HS-27A (cell line): ENCODE results near the gene STRAP.
"Not testable (repeated sequence)": the region's sequence is repeated elsewhere in the genome, so short reads cannot be mapped to it uniquely, and the experiment has no call there.

Experiments used
- DNase-seq: peaks from one replicate; pipeline ENCODE4 v3.0.0-alpha.2; 2012; ENCODE audit warnings: low read depth, missing footprints

STRAP gene

DNA sequence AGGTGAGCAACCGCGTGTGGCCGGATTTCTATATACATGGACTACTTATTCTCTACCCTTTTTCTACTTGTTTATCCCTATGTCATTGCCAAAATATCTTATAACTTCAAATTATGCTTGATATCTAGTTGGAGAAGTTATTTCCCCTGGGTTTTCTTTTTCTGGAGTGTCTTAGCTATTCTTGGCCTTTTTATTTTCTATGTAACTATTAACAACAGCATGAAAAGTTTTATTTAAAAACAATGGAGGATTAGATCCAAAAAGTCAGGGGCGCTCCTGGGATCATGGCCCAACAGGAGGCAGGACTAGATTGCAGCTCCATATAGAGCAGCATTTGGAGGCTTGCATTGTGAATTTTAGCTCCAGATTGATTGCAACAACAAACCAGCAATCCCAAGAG lies 8.6 kb upstream of the STRAP start:
- DNase-seq, result no peak

DNA sequence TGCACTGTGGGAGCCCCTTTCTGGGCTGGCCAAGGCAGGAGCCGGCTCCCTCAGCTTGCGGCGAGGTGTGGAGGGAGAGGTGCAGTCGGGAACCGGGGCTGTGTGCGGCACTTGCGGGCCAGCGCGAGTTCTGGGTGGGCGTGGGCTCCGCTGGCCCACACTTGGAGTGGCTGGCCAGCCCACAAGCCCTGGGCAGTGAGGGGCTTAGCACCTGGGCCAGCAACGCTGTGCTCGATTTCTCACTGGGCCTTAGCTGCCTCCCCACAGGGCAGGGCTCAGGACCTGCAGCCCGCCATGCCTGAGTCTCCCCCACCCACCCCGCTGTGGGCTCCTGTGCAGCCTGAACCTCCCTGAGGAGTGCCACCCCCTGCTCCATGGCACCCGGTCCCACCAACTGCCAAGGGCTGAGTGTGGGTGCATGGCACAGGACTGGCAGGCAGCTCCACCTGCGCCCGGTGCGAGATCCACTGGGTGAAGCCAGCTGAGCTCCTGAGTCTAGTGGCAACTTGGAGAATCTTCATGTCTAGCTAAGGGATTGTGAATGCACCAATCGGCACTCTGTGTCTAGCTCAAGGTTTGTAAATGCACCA lies 7.5 kb upstream of the STRAP start:
- not testable (repeated sequence) for DNase-seq

DNA sequence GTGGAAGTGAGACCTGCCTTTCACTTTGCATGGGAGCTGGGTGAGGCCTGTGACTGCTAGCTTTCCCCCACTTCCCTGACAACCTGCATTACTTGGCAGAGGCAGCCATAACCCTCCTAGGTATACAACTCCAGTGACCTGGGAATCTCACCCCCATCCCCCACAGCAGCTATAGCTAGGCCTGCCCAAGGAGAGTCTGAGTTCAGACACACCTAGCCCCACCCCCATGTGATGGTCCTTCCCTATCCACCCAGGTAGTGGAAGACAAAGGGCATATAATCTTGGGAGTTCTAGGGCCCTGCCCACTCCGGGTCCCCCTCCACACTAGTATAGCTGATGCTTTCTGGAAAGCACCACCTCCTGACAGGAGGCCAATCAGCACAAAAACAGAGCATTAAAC lies 6.3 kb upstream of the STRAP start:
- no peak for DNase-seq

DNA sequence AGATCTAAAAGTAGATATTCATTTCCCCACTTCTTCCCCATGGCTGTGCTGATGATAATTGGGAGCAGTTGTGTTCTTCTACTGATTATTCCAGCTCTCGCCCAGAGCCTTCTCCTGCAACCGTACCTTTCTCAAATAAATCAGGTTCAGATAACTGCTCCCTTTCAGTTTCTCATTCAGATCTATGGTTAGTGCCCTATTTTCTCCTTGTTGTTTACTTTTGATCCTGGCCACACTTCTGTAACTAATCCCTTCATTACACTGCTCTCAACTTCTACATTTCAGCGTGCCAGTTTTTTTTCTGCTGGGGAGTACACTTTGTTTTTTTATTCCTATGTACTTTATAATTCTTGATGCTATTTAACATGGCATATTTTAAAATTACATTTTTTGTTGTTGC lies 2.8 kb upstream of the STRAP start:
- DNase-seq, result no peak

DNA sequence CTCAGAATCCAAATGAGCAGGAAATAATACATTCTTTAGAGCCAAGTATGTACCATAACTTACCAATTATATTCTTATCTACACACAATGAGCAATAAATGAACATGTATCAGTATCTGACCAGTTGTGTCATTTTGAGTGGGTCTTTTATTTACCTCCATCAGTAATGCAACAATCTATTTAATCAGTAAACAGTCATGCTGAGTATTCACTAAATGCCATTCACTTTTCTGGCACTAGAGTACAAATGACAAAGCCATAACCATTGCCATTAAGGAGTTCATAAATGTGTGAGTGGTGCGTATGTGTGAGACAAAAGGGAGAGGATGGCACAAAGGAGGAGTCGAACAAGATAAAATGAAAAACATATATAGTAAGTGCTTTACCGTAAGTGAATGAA lies 1.5 kb upstream of the STRAP start:
- DNase-seq, result no peak

DNA sequence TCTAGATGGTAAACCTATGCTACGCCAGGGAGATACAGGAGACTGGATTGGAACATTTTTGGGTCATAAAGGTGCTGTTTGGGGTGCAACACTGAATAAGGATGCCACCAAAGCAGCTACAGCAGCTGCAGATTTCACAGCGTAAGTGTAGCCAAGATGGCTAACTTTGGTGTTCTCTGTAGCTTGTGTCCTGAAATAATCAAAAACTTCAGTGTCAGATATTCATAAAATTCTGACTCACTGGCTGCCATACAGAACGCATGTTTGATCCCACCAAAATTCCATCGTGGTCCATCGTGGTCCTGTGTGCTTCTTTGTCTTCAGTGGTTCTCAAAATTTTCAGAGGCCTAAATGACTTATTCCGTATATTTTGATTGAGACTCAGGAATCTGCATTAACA lies 1.3 kb downstream of the STRAP start:
- no peak for DNase-seq

DNA sequence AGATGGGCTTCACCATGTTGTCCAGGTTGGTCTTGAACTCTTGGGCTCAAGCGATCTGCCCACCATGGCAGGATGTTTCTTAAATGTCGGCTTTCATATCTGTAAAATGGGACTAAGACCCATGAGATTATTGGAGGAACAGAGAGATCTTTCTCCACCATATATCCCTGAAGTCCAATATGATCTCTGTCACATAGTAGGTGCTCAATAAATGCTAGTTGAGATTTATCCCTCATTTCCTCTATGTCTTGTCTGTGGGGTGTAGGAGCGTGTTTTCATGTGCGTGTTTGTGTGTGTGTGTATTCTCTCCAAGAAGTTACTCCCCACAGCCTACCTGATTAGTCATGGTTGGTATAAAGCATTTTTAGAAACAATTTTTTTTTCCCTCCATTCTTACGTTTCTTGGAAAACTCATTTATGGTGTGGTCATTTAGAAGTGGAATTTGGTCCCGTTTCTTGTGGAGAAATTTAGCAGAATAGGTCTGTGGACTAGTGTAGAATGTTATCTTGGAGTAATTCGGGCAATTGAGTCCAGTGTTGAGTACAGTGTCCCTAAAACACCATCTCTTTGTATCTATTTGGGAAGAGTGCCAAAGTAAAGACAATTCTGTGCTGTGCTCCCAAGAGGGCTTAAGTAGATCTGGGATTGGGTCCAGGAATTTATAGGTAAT lies 4.3 kb downstream of the STRAP start:
- no peak for DNase-seq

DNA sequence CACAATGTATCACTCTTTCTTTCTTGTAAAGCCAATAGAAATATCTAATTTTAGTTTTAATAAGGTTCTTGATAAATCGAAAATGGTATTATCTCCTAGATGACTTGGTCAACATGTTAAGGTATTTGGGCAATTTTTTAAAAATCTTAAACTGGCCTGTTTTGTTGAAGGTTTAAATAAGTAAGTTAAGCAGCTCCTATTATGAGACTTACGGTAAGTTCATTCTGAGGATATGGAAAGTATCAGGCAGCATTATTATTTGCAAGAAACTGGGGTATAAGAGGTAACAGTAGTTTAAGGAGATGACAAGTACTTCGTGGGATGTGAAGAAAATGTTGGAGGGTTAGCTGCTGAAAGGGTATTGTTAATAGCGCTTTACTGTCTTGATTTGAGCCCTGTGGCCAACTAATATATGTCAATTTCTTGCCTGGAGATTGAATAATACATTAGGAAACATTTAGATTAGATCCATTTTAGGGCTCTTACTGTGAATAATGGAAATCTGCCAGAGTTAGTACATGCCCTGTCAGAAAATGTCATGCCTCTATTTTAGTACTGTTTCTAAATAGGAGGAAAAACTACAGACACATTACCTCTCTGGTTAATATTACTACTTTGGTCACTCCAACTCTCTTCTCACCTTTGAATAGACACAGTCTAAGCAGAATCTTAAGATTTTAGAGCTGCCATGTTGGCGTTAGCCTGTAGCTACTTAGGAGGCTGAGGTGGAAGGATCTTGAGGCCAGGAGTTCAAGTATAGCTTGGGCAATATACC lies 5.0 kb downstream of the STRAP start:
- no peak for DNase-seq

DNA sequence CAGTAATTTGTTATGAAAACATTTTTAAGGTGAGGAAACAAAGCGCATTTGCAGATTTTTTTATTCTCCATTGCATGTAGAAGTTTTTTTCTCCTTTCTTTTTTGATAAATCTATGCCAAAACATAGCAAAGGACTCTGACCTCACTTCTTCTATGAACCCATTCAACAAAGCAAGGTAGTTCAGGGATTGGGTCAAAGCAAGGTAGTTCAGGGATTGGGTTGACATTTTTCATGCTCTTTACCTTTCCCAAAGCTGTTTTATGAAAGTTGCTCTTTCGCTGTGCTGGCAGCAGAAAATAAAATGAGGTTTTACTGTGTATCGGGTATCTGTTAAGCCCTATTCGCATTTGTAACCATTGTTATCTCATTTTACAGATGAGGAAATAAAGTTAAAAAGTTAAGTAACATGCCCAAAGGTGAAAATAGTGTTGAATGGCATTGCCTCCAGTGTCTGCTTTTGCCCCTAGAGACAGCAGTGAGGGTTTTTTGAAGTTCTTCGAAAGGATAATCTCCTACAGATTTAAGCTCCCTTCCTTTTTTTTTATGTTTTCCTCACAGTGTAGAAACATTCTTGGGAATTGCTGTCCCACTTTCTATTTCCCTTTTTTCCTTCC lies 10.6 kb downstream of the STRAP start:
- DNase-seq, result no peak

DNA sequence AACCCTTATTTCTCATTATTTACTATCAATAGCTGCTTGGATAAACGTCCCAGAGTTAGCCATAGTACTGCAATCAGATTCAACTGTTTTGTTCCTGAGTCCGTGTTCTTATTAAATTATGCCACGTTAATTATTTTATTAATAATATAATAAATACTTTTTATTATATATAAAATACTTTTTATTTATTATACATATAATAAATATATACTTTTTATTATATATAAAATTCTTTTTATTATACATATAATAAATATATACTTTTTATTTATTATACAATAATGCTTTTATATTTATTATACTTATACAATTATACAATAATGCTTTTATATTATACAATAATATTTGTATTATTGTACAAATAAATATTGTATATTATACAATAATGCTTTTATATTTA lies 11.1 kb downstream of the STRAP start:
- no peak for DNase-seq

DNA sequence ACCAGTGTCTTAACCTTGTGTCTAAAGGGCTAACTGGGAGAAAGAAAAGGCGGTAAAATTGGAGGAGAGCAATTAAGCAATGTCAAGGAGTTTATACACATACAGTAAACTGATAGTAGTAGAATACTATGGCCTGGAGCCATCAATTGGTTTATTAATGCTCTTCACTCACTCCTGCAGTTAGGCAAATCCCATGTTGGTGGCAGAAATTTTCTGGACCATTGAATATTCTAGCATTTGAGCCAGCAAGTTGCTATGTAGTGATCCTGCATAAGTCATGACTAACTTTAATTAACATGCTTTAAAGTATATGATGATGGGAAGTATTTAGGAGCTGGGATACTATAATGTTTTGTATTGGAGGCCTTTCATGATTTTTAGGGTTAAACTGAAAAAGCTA lies 14.7 kb downstream of the STRAP start:
- DNase-seq, result no peak

DNA sequence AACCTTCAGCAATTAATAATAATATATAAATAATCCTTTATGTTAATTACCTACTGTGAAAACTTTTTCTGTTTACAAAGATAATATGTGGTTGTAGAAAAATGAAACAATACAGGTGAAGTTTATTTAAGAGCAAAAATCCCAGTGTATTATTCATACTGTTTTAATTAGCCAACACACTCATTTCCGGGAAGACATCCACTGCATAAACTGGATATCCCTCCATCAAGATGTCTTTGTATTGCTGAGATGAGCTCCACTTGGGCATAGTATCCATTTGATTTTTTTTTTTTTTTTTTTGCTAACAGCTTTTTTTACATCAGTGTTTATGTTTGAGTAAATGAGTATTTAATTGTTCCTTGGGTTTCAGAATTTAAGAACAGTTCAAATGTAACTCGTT lies 15.2 kb downstream of the STRAP start:
- DNase-seq, result no peak

DNA sequence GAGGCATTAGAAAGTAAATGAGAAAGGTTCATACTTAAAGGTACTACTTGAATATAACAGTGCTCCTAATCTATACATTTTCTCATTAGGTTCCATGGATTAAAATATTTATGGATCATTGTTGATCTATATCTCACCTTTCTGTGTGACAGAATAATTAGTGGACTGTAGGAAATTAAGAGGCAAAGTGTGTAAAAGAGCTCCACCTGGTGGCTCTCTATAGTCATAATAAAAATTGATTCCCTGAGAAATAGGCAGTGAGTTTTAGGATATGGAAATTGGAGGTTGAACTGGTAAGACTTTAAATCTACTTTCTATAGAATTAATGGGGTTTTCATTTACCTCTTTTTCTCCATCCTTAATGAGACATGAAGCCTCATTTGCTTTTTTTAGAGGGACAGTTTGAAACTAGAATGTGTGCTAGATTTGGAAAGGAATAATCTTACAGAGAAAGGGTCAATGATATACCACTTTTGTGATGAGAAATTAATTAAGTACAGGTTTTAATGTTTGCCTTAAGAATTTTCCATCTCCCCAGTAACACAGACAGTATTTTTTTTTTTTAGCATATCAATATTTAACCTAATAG lies 17.2 kb downstream of the STRAP start:
- no peak for DNase-seq

DNA sequence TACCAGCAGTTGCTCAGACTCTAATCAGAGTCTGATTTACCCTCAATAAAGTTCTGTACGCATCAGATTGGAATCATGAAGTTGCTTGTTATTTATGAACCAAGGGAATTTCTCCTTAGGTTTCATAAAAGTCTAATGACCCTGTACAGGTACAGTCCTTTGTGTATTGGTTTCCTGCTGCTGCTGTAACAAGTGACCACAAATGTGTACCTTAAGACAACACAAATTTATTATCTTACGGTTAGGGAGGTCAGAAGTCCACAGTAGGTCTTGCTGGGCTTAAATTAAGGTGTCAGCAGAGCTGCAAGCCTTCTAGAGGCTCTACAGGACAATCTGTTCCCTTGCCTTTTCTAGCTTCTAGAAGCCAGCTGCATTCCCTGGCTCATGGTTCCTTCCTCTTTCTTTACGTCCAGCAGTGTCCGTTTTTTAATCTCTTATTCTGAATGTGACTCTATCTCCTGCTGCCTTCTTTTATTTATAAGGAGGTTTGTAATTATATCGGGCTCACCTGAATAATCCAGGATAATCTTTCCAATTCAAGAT lies 22.3 kb downstream of the STRAP start:
- DNase-seq, result no peak

DNA sequence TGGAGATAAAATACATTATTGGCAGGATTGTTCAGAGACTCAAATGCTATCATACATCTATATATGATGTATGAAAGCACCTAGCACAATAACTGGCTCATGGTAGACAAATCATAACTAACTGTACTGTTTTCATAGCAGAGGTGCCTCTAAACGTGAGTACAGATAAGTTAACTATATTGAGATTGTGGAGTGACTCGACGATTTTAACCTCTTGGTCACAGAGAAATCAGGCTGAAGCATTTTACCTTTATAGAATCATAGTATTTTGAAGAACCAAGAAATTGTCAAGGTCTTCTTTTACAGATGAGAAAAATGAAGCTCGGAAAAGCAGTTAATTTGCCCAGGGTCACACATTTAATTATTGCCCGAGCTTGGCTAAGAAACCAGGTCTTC lies 28.3 kb downstream of the STRAP start:
- no peak for DNase-seq

DNA sequence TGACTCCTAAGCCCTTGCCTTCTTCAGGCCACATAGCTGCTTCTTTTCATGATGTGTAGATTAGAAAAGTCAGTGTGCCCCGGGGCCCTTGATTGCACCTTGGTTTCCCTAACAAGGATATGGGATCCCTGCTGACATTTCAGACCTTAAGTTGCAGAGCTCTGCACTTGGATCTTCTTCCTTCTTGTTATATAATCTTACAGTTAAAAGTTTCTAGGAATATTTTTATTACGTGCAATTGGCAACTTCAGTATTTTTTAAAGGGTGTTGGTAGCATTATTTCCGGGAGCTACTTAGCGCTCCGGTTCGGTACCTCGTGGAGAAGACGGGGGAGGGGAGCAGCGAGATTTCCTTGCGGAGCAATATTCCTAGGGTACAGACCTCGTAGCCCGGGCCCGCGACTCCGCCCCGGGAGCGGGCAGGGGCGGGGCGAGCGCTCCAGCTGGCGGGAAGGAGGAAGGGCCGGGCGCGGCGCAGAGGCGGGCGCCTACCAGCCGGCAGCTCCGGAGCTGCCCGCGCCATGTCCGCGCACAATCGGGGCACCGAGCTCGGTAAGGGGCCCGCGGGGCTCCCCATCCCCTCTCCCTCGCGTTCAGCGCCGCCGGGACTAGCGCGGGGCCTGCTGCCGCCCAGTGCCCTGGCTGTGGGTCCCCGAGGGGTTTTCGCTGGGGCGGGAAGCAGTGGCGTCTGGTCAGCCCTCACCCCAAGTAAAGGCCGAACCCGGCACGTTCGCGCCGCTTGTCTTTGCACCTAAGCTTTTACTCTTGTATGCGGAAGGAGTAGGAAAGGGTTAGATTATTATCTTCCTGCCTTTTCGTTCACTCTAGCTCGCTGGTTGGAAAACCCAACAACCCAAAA lies 28.9 kb downstream of the STRAP start, which contains the start of gene DERA:
Gene DERA, plus strand, starts transcription at position 469 of the 858 bp plus-strand sequence. Its CDS starts 52 bp downstream, at position 521.
- peak; percentile 67 for DNase-seq

DNA sequence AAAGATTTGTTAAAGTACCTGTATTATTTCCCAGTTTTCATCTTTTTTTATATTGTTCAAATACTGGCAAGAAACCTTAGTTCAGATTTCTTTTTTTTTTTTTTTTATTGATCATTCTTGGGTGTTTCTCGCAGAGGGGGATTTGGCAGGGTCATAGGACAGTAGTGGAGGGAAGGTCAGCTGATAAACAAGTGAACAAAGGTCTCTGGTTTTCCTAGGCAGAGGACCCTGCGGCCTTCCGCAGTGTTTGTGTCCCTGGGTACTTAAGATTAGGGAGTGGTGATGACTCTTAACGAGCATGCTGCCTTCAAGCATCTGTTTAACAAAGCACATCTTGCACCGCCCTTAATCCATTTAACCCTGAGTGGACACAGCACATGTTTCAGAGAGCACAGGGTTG lies 29.7 kb downstream of the STRAP start:
- not testable (repeated sequence) for DNase-seq

DNA sequence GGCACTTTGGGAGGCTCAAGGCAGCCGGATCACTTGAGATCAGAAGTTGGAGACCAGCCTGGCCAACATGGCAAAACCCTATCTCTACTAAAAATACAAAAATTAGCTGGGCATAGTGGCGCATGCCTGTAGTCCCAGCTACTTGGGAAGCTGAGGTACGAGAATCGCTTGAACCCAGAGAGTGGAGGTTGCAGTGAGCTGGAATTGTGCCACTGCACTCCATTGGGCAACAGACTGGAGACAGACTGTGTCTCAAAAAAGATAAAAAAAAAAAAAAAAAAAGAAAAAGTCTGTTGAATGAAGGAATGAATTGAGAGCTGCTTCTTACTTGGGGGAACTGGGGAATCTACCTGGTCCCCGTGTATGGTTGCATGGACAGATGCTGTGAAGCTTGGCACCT lies 31.9 kb downstream of the STRAP start:
- DNase-seq, result not testable (repeated sequence)

DNA sequence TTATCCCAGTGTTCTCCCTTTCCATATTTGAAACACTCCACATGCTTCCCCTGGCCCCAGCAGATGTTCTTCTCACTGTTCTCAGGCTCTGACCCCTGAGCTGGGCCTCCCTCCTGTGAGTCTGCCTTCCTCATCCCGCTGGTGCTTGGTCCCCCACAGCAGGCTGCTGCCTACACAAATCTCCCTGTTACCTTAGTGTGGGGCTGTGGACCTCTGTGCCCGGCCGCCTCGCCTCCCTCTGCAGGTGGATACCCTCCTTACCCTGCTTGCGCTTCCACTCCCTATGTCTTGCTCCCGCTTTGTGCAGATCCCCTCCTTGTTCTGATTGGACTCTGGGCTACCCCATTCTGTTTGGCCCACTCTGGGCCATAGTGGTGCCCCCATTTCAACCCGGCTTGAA lies 35.9 kb downstream of the STRAP start:
- no peak for DNase-seq

DNA sequence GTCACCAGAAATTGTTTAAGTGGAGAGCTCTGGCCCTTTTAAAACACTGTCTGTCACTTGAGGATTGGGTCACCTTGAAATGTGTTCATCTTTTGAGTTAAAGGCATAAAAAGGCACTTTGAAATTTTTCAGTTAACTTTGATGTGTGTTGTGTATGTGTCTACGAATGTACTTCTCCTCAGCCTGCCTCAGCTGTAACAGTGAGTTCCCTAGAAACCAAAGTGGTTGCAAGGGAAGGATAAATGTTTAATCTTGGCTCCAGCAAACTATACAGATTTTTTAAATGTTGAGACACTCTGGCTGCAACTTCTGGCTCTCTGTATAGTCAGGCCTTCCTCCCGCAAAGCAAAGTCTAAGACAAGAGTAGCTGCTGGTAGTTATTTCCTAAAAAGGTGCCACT lies 37.2 kb downstream of the STRAP start:
- no peak for DNase-seq

DNA sequence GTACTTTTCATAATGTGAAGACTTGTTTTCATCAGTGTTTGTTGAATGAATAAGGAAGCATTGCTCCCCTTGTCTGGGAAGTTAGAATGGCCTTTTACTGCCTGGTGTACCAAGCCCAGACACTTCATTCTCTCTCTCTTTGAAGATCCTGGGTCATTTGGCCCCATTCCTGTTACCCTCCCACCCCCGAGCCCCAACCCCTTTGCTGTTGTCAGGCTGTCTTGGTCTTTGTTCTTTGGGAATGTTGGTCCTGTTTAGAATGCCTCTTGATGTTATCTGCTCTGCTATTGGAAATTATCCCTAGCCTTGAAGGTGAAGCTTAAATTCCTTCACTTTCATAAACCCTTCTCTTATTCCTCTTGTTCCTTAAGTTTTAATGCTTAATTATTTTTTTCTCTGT lies 42.8 kb downstream of the STRAP start:
- DNase-seq, result no peak
